ENCODE results near the gene TBPL1.

The TBPL1 gene

DNA sequence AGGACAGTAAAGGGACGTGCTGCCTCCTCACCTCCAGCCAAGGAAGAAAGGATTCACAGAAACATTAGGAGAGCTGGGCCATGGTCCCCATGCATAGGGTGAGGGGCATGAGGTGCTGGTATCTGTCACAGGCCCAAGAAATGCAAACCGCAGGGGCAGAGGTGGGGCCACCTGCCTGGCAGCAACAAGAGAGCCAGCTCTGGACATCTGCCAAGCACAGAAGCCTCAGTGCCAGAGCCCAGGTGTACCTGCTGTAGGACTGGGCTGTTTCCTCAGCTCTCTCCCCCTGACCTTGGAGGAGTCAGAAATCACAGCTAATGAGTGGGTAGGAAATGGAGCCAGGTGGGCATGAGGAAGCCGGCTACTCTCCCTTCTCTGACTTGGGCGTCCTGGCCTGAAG is 54.1 kb downstream of the TBPL1 start:
- no peak for DNase-seq

GRCh38 chr6:134009876-134010275 is 56.9 kb downstream of the TBPL1 start:
- DNase-seq = no peak

- no peak for DNase-seq
Measured at GRCh38 chr6:134010400-134010799, 57.4 kb downstream of the TBPL1 start.

DNA sequence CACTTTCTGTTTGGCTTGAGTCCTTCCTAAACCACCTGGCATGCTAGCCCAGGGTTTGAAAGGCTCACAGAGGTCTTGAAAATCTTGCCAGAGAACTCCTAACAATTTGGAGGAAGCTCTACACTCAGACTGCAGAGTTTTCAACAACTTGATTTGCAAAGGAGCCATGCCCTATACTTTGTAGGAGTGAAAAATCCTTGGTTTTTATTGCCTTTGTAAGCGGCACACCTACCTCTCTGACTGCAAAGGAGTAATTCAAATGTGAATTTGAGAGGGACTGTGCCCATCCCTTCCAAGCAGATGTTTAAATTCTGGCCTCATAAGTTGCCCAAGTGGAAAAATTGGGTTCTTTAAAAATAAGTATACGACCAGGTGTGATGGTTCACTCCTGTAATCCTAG is 58.0 kb downstream of the TBPL1 start:
- no peak for DNase-seq

- DNase-seq = no peak
Measured at GRCh38 chr6:134014588-134015137, 61.6 kb downstream of the TBPL1 start.

GRCh38 chr6:134015719-134016557 is 62.9 kb downstream of the TBPL1 start:
- no peak for DNase-seq

DNA sequence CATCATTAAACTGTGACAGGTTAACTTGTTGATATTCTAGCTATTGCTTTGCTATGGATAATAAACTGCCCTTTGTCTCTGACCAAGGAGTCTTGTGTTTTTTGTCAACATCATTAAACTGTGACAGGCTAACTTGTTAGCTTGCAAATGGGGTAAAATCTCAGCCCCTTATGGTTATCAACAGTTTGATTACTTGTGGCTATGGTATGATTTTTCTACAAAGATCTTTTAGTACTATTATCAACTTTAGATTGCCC is 63.5 kb downstream of the TBPL1 start:
- no peak for DNase-seq

DNA sequence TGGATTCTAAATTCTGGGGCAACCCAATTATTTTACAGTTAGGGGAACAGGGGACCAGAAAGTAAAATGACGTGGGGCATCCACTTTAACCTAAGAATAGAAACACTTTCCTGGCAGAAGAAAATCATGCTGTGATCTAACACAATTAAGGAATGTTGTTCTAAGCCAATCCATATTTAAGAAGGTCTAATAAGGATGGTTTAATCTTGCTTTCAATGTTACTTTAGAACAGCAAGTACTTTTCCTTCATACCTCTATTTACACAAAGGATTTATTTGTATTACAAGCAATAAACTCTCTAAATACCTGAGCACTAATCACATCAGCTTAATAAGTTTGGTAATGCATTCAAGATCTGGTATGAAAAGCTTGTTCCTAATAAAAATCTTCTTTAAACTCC is 67.0 kb downstream of the TBPL1 start:
- no peak for DNase-seq

DNA sequence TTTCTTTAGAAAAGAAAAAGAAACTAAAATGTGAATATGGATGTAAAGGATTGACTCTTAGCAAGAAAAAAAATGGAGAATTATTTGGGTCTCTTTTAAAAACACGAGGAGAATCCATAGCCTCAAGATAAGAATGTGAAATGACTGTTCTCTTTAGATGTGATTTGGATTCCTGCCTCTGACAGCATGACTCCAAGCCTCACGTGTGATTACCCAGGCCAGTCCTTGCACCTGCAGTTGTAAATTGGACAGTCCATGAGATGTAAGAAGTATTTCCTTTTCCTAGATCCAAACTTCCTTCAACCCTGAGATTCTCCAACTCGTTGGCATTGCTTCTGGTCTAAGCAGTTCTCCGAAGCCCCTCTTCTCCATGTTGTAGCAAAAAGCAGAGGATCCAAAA is 67.5 kb downstream of the TBPL1 start:
- DNase-seq = no peak

GRCh38 chr6:134020968-134021367 is 67.9 kb downstream of the TBPL1 start:
- no peak for DNase-seq

DNA sequence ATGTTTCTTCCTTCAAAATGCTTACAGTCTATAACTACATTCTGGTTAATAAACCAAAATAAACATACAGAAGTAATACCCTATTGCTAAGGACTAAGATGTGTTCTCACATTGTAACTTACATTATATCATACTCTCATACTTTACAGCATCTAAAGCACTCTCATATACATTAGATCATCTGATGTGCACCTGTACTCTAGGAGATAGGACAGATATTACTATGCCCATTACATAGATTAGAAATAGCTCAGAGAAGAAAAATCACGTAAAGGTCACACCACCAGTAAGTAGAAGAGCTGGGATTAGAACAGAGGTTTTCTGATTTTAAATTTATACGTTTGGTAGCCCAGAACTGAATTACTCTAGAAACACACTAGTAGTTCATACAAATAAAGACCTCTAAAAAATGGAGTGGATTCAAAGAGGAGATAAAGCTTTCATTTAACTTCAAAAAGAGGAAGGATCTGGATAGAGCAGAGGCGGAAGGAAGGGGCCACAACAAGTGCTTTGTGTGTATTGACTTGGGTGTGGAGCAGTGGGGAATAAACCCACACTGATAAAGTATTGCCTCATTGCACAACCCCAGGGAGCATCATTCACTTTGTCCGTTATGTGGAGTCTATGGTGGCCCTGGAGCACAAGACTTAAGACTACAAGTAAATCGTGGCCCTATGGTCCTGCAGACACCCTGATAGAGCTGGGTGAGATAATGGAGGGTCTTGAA is 68.5 kb downstream of the TBPL1 start:
- DNase-seq = no peak

DNA sequence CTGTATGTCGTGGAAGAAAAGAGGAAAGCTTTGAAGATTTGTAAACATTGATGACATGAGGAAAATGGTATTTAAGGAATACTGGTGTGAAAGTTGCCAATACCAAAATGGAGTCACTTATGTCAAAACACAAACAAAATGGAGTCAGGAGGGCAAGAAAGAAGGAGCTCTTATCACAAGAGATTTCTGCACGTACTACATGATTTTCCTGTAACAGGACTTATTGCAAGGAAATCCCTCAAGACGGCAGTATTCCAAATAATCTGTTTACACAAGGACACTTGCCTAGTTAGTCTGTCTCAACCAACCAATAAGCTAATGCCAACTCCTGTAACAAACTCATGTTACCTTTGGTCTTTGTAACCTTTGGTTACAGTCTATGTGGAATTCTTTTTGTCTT is 69.6 kb downstream of the TBPL1 start:
- no peak for DNase-seq

GRCh38 chr6:134026597-134026996 is 73.6 kb downstream of the TBPL1 start:
- DNase-seq = no peak

DNA sequence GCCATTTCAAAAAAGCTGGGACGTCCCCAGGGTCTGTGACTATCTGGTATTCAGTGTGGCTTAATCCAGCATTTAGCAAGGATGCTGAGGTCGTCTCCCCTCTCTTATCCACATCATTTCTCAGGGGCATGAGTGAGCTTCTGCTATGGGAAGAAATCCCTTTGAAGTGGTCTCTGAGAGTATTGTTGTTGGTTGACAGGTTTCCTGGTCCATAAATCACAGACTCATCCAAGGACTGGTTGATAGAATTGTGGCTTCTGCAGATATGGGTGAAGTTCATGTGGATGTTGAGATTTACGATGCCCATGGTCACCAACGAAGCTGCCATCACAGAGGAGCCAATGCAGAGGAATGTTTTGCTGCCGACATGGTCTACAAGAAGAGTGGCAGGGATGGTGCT is 75.4 kb downstream of the TBPL1 start:
- DNase-seq = no peak

DNA sequence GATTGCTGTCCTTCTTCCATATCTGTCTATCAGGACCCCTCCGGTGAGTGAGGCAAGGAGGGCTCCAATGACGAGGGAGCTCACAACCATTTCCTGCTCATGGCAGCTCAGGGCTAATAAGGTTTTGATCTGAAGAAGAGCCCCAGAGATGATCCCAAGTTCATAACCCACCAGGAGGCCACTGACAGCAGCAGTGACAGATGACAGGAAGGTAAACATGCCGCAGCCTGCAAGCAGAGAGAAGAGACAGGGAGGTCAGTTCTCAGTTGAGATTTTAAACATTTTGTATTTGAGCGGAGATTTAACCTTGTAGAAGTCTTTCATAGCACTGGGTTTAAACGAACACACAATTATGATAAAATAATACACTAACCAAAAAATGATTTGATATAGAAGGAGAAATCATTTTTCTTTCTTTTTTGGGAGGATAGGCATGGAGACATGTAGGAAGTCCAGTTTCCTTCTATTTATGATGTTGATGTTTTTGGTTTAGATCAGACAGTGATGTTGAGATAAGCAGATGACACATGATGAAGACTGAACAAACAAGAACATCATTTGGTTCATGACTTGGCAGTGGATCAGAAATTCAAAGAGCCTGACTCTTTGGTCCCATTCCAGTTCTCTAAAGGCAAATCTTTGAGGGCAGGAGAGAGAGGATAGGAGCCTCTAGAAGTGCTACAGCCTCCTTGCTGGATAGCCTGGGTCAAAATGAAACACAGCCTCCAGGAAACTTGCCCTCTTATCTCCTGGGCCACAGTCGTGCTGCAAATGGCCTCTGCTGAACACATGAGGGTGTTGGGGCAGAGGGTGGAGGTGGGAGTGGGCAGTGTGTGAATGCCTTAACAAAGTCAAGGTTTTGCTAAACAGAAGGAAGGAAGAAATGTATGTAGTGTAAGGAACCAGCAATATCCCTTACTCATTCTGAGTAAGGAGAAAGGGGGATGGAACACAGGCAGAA is 76.8 kb downstream of the TBPL1 start:
- DNase-seq = no peak

DNA sequence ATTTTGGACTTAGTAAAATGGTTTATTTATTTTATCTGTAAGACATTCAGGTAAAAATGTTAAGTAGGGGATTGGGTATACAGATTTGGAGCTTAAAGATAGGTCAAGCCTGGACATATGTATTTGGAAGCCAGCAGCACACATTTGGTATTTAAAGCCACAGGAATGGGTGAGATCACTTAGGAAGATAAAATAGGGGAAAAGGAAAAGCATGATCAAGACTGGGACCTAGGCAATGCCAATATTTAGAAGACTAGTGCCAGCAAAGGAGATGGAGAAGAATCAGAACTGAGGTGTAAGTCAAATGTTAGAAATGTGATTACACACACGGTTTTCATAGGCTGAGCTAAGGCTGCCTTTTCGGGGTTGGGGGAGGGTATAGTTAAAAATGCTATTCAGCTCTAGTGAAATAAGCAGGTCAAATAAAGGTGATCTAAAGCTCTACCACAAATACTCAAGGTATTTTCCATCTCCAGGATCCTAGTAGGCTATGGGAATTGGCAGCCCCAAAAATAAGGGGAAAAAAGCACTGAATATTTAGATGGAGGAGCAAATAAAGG is 78.8 kb downstream of the TBPL1 start:
- no peak for DNase-seq

DNA sequence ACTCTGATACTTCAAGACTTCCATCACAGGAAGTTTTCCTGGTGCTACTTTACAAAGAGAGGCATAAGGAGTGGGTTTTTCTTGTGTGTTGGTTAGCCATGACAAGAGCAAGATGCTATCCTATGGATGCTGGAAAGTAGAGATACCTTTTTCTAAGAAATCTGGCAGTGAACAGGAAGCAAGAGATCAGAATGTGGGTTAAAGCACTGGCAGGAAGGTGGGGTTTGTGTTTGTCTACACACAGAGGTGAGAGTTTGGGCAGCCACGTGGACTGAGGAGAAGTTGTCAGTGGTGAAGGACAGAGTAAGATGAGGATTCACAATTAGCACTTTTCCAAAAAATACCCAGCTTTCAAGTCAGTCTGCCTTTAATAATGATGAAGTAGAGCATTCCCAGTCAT is 81.5 kb downstream of the TBPL1 start:
- DNase-seq = no peak

DNA sequence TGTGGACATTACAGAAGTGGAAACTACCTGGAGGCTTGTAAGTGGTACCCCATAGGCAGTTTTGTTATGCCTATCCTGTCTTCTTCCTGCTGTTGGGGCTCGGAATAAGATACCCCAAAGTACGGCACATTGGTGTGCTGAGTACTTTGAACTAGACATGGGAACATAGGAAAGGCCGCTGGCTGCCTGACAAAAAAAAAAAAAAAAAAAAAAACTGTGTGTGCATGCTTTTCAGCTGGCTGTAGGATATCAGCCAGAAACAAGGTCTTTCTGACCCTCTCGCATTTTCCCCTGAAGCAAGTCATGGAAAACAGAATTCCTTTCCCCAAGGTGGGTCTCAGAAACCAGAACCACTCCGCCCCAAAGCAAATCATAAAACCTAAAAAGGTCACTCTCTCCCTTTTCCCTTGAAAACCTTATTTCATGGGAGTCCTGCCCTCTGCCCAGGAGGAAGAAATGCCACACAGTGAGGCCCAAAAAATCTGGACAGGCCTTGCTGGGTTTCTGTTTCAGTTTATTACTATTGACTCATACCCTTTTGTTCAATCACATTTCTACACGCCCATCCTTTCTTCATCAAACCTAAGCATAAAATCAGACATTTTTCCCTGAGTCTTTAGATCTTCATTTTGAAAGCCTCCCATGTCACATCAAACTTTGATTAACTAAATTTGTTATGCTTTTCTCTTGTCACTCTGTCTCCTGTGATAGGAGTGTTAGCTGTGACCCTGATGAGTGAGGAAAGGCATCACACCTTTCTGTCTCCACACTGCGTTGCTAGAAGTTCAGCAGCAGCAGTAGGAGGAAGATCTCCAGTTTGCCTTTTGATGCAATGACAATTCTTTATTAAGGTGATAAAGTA is 82.2 kb downstream of the TBPL1 start:
- no peak for DNase-seq

DNA sequence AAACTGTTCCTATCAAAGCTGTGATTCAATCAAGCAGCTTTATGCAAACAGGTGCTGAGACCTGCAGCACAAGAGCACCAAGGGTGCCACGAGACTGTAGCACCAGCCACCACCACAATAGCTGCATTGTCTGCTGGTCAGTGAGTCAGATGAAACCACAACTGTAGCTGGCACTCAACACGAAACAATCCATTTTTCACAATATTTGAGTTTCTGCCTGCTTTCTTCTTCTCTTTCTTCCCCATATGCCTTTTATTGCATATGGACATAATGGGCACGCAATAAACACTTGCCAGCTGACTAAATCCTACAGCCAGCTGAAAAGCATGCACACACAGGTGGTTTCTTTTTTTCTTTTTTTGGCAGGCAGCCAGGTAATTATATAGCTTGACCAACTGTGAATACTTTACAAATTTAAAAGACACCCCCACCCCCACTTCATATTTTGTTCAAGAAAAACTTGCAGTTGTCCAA is 82.8 kb downstream of the TBPL1 start:
- DNase-seq = no peak

DNA sequence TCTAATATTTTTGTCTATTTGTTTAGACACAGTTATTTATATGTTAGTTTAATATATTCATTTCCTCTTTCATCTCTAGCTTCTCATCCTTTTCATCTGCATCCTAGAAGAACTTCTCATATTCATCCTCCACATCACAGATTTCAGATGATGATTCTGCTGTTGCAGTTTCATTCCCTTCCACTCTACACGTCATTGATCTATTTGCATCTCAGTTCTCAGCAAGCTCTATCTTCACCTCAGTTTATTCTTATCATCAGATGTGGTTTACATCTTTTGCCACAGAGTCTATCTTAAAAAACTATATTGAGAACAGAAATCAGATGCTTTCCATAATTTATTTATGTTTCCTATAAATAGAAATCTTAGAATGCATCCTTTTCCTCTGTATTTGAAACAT is 86.1 kb downstream of the TBPL1 start:
- no peak for DNase-seq

Data from GOT3 (cell line).